ENCODE measurements around the gene ABL1. TPM values are rescaled to one million over a fixed set of nuclear protein-coding genes. Genes with fewer than 3 reads are reported as not detected.

Gene ABL1
- total RNA-seq, 1 experiment from 2014 or later: 83.6 TPM

DNA sequence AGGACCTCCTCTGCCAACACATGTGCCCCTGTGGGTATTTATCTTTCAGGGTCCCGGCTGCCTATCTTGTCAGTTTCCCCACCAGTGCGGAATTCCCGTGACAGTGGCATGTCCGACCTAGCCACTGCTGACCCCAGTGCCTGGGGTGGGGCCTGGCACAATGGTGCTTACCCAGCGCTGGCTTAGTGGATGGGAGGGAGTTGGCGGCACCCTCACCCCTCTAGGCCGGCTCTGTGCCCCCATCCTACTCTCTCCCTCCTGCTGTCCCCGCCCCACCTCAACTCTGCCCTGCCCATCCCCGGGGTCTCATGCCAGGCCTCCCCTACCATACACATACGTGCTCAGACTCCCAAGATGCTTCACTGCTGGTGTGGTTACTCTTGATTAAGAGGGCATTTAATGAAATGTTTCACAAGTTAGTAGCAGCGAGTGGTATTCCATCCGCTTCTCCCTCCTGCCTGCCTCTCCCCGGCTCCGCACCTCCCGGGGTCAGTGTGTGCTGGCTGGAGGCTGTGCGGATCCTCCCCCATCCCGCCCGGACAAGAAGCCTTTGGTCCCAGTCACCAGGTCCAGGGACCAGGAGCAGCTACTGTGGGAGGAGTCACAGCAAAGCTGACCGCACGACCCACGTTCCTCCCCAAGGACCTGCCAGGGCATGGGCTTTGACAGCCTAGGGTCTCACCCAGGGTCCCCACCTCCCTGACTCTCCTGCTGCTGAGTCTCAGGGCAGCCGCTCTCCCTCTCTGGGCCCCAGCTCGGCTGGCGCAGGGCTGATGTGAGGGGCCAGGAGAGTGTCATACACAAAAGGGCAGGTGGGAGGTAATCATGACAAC lies 71.1 kb downstream of the ABL1 start:
- Histone ChIP-seq H2AFZ (ENCODE audit: low read length) (no peak overlapping the region), H3K23me2 (ENCODE audit: insufficient read length, low read depth, low read length, poor library complexity, severe bottlenecking) (no peaks in the 10 kb centered on the region), H3K4ac (ENCODE audit: low read depth, low read length) (no peak overlapping the region), H3K23ac (ENCODE audit: insufficient read length, low read depth, low read length) (no peak overlapping the region), H3K4me2 (ENCODE audit: insufficient read depth, insufficient read length, low read length) (no peak overlapping the region), H3K27me3 (ENCODE audit: insufficient read depth, low read length) (no peaks in the 10 kb centered on the region), H3K79me2 (ENCODE audit: insufficient read depth, low read length) (no peaks in the 10 kb centered on the region), H3K9ac (ENCODE audit: extremely low read depth, insufficient read length, low read length) (no peak overlapping the region), H3K18ac (ENCODE audit: insufficient read length, low read depth, low read length) (no peak overlapping the region), H3K79me1 (ENCODE audit: insufficient read depth, low read depth, low read length, poor library complexity, severe bottlenecking) (no peaks in the 10 kb centered on the region), H4K20me1 (ENCODE audit: control insufficient read depth, insufficient read depth, insufficient read length) (no peaks in the 10 kb centered on the region), H2BK15ac (ENCODE audit: low read depth, low read length) (no peak overlapping the region), H2BK5ac (ENCODE audit: insufficient read length, low read length) (no peak overlapping the region), H3K27ac (ENCODE audit: insufficient read length, low read depth, low read length) (no peak overlapping the region), H2BK12ac (ENCODE audit: insufficient read length, low read depth, low read length) (no peak overlapping the region), H3K56ac (ENCODE audit: insufficient read length, low read depth, low read length) (no peak overlapping the region), H2BK20ac (ENCODE audit: low read depth, low read length, poor library complexity, severe bottlenecking) (no peak overlapping the region), H2AK5ac (ENCODE audit: insufficient read length, low read length) (no peak overlapping the region), H3K4me1 (ENCODE audit: insufficient read depth, low read length) (no peaks in the 10 kb centered on the region), H3K9me3 (ENCODE audit: control insufficient read depth, low read depth, low read length) (no peaks in the 10 kb centered on the region), H4K8ac (replicated peaks; ENCODE audit: insufficient read length, low read depth, low read length) (no peak overlapping the region), H3T11ph (ENCODE audit: low read length) (no peak overlapping the region), H3K14ac (ENCODE audit: insufficient read depth, low read length) (no peak overlapping the region), H4K5ac (ENCODE audit: insufficient read length, low read depth, low read length) (no peak overlapping the region), H2BK120ac (ENCODE audit: low read depth, low read length, poor library complexity, severe bottlenecking) (no peak overlapping the region), H4K91ac (ENCODE audit: insufficient read length, low read depth, low read length) (no peak overlapping the region)
- Mint-ChIP-seq H3K27me3 (ENCODE audit: low read depth) (no peaks in the 10 kb centered on the region), H3K27ac (peak overlapping the region in 1 of 3 experiments; percentile 94; a peak in 1 of 7 replicates), H3K9me3 (no peaks in the 10 kb centered on the region), H3K4me3 (no peak overlapping the region), H3K36me3 (ENCODE audit: insufficient read depth in 1 of 3, low read depth in 3 of 3) (no peaks in the 10 kb centered on the region; a peak in 1 of 7 replicates), H3K4me1 (peaks cover 2 to 28% of the 10 kb centered on the region in 2 experiments)
- DNase-seq: no peak
- no CpG with 5 or more reads among the region's 24 CpGs for WGBS (ENCODE audit: extremely low coverage, insufficient read length, low lambda C conversion rate)
- TF ChIP-seq, protein P1, sequence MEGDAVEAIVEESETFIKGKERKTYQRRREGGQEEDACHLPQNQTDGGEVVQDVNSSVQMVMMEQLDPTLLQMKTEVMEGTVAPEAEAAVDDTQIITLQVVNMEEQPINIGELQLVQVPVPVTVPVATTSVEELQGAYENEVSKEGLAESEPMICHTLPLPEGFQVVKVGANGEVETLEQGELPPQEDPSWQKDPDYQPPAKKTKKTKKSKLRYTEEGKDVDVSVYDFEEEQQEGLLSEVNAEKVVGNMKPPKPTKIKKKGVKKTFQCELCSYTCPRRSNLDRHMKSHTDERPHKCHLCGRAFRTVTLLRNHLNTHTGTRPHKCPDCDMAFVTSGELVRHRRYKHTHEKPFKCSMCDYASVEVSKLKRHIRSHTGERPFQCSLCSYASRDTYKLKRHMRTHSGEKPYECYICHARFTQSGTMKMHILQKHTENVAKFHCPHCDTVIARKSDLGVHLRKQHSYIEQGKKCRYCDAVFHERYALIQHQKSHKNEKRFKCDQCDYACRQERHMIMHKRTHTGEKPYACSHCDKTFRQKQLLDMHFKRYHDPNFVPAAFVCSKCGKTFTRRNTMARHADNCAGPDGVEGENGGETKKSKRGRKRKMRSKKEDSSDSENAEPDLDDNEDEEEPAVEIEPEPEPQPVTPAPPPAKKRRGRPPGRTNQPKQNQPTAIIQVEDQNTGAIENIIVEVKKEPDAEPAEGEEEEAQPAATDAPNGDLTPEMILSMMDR (conservative IDR thresholded peaks at IDR 0.05): no peak
